ENCODE results near the gene TPBGL. TPM values are rescaled to one million over a fixed set of nuclear protein-coding genes. Genes with fewer than 3 reads are reported as not detected.

The TPBGL gene
- total and polyA plus RNA-seq, 3 experiments from 2014 or later: 0.09 to 0.23 TPM; not detected in 1

DNA sequence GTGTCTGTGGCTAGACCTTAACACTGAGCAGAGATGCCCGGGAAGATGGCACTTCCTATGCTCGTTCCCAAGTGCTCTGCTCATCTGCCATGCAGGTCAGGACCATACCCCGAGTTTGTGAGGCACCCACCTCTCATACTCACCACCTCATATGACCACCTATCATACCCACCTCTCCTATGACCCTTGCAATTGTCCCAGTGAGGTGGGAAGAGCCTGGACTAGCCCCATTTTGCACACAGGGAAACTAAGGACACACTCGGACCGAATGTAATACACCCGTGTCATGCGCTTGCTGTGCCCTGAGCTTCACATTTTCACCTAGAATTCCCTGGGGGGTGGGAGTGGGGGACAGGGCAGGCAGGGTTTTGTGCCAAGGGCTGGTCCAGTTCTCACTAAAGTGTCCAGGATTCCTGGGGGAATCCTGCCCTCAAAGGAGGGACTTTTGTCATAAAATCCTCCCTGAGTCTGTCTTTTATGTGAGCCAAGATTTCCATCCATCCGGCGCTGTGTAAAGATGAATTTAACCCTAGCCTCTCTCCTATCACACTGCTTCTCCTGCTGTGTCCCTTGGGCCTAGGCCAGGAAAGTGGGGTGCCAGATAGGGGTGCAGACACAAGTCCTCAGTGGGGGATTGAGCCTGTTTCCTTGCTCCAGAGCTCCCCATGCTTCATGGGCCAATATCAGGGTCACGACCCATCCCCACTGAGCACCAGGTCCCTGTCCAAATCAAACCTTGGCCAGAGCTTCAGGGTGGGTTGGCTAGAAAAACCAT, 20.0 kb downstream of the TPBGL start:
- peak in 1 of 5 donors; percentile 5 for DNase-seq
- Mint-ChIP-seq H3K4me3 (peak overlapping the region in 2 of 7 donors; percentile 27 to 55), H3K27me3 (no peaks in the 10 kb centered on the region), H3K4me1 (peaks cover 39 to 49% (median 45%) of the 10 kb centered on the region in 3 donors), H3K27ac (peak overlapping the region; percentile 59 to 96 (median 88)), H3K9me3 (no peaks in the 10 kb centered on the region), H3K36me3 (peaks cover 0 to 1% (median 0%) of the 10 kb centered on the region in 3 donors)
- no peak overlapping the region for H3K4me3 ChIP-seq (ENCODE audit: low read length)
- no peaks in the 10 kb centered on the region for H3K9me3 ChIP-seq (ENCODE audit: low read length)
- ChIA-PET POLR2A (interaction anchor here (0.5 to 2.4 kb wide), 2 partner anchors 15 to 1696 kb away, joined by 3 to 10 read pairs; no protein-coding TSS in a partner anchor), CTCF (interaction anchor here (0.8 to 2.7 kb wide), 4 partner anchors 10 to 120 kb away, joined by 3 to 11 read pairs (median 4); no protein-coding TSS in a partner anchor)
- no peaks in the 10 kb centered on the region for H3K36me3 ChIP-seq (ENCODE audit: insufficient read depth, low read length)
- H3K27me3 ChIP-seq (ENCODE audit: insufficient read depth, low read length, poor library complexity, severe bottlenecking): no peaks in the 10 kb centered on the region
- H3K4me1 ChIP-seq (ENCODE audit: insufficient read depth, low read length): peaks cover 47% of the 10 kb centered on the region
- H3K27ac ChIP-seq (ENCODE audit: low read depth, low read length): no peak overlapping the region

DNA sequence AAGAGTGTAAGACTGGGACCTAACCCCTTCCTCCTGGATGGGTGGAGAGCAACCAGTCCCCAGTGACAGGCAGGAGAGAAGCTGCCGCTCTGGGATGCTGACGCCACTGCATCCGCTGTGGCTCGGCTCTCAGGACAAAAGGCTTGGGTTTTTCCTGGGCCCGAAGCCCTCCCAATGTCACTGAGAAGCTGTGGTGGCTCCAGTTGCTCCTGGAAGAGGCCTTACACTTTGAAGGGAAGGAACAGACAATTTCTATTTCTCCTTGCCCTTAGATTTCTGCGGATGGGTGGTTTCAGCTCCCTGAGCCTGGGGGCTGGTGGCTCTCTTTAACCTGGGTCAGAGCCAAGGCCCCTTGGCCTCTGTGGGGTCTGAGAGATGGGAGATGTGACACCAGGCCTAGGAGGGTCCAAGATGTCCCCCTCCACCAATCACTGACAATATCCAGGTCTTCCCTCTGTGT, 21.4 kb downstream of the TPBGL start:
- Mint-ChIP-seq H3K27me3 (no peaks in the 10 kb centered on the region), H3K9me3 (no peaks in the 10 kb centered on the region), H3K27ac (peak overlapping the region in 5 of 8 donors; percentile 59 to 94 (median 86)), H3K36me3 (peaks cover 0 to 9% (median 0%) of the 10 kb centered on the region in 3 donors), H3K4me3 (peak overlapping the region in 1 of 7 donors; percentile 3), H3K4me1 (peaks cover 39 to 49% (median 45%) of the 10 kb centered on the region in 3 donors)
- POLR2A ChIA-PET: interaction anchor here (2.4 kb wide), 1 partner anchor 14 kb away, joined by 10 read pairs; no protein-coding TSS in a partner anchor
- DNase-seq: peak in 1 of 5 donors; percentile 30
- Histone ChIP-seq H3K36me3 (ENCODE audit: insufficient read depth, low read length) (no peaks in the 10 kb centered on the region), H3K9me3 (ENCODE audit: low read length) (no peaks in the 10 kb centered on the region), H3K4me3 (ENCODE audit: low read length) (no peak overlapping the region), H3K4me1 (ENCODE audit: insufficient read depth, low read length) (peaks cover 47% of the 10 kb centered on the region), H3K27me3 (ENCODE audit: insufficient read depth, low read length, poor library complexity, severe bottlenecking) (no peaks in the 10 kb centered on the region), H3K27ac (ENCODE audit: low read depth, low read length) (no peak overlapping the region)
- CTCF ChIA-PET: interaction anchor here (1.0 to 2.7 kb wide), 4 partner anchors 9 to 121 kb away, joined by 3 to 11 read pairs (median 4); no protein-coding TSS in a partner anchor

DNA sequence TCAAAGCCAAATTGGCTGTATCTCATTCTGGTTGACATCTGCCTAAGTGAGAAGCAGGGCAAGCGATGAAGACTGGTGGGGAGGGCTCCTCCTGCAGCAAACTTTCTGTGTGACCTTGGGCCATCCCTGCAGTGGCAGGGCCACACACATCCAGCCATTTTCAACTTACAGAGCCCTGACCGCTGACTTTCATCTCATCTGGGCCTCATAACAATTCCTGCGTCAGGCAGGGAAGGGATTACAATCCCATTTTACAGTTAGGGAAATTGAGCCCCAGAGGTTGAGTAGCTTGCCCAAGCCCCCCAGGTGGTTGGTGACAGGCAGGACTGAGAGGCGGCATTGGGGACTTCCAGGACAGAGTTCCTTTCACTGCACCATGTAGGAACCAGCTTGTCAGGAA, 21.9 kb downstream of the TPBGL start:
- peaks cover 39 to 49% (median 47%) of the 10 kb centered on the region in 3 donors for H3K4me1 Mint-ChIP-seq
- H3K36me3 Mint-ChIP-seq: peaks cover 0 to 12% (median 0%) of the 10 kb centered on the region in 3 donors
- DNase-seq: no peak
- Histone ChIP-seq H3K9me3 (ENCODE audit: low read length) (no peaks in the 10 kb centered on the region), H3K27me3 (ENCODE audit: insufficient read depth, low read length, poor library complexity, severe bottlenecking) (no peaks in the 10 kb centered on the region), H3K27ac (ENCODE audit: low read depth, low read length) (no peak overlapping the region), H3K4me3 (ENCODE audit: low read length) (no peak overlapping the region), H3K36me3 (ENCODE audit: insufficient read depth, low read length) (no peaks in the 10 kb centered on the region), H3K4me1 (ENCODE audit: insufficient read depth, low read length) (peaks cover 47% of the 10 kb centered on the region)
- peak overlapping the region in 1 of 7 donors; percentile 3 for H3K4me3 Mint-ChIP-seq
- CTCF ChIA-PET: interaction anchor here (0.6 to 2.7 kb wide), 7 partner anchors 9 to 127 kb away, joined by 3 to 11 read pairs (median 3); no protein-coding TSS in a partner anchor
- no peaks in the 10 kb centered on the region for H3K27me3 Mint-ChIP-seq
- POLR2A ChIA-PET: interaction anchor here (2.4 kb wide), 1 partner anchor 13 kb away, joined by 10 read pairs; no protein-coding TSS in a partner anchor
- H3K9me3 Mint-ChIP-seq: no peaks in the 10 kb centered on the region
- peak overlapping the region in 6 of 8 donors; percentile 23 to 94 (median 85) for H3K27ac Mint-ChIP-seq

DNA sequence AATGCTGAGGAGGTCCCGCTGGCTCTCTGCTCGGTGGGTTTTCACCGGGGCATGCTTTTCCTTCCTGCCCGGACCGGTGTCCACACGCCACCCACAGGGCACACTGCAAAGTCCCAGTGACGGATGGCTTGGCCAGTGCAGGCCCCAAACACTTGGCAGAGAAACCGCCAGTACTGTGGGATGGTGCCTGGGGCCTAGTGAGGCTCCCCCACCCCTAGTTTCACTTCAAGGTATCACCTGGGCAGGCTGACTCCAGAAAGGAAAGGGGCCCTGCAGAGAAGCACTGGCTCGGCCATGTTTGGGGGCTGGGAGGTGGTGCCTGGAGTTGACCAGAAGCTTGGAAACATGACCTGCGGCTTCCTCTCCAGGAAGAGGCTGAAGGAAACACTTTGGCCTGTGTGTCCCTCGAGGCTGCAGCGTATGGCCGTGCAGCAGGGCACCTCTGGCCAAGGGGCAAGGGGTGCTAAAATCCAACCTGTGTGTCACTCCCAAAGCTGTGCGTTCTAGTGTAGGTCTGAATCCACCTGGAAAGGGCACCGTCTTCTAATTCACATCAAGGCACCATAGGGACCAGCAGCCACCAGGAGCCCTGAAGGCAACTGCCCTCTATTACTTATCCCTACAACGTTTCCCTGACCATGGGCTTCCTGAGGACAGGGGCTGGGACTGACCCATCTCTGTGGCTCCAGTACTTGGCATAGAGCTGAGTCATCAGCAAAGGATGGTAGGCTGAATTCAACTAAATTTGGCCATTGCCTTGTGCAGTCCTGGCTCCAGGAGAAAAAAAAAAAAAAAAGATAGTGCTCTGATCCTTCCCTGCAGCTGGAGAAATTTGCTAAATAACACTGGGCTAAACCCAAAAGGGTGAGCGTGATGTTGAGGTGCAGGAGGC, 22.6 kb downstream of the TPBGL start:
- Mint-ChIP-seq H3K27ac (peak overlapping the region in 7 of 8 donors; percentile 32 to 89 (median 65)), H3K36me3 (peaks cover 0 to 15% (median 0%) of the 10 kb centered on the region in 3 donors)
- DNase-seq: peak in 1 of 5 donors; percentile 37

DNA sequence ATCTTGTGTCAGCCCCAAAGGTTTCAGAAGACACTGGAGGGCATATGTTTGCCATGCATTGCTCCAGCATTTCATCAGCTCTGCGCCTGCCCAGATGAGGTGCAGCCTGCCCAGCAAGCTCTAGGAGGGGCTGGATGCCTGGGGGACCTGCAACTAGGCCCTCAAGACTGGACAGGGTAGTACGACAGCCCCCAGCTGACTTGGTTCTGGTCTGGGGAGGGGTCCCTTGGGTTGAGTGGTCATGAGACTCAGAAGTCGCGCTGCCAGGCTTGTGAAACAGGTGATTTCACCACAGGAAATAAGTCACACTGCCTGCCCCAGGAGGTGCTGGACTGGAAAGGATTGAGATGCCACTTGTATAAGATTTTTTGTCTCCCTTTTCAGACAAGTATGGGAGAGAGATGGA, 23.4 kb downstream of the TPBGL start:
- peak in 1 of 5 donors; percentile 41 for DNase-seq

More for the DNA sequence above, 22.6 kb downstream of the TPBGL start:
- H3K4me1 ChIP-seq (ENCODE audit: insufficient read depth, low read length): peaks cover 47% of the 10 kb centered on the region
- ChIA-PET CTCF (interaction anchor here (0.6 to 2.7 kb wide), 7 partner anchors 8 to 126 kb away, joined by 3 to 11 read pairs (median 3); no protein-coding TSS in a partner anchor), POLR2A (no interaction called here)
- H3K4me3 ChIP-seq (ENCODE audit: low read length): no peak overlapping the region
- no peaks in the 10 kb centered on the region for H3K9me3 Mint-ChIP-seq
- peak overlapping the region in 2 of 7 donors; percentile 30 to 65 for H3K4me3 Mint-ChIP-seq
- H3K27me3 Mint-ChIP-seq: no peaks in the 10 kb centered on the region
- H3K27me3 ChIP-seq (ENCODE audit: insufficient read depth, low read length, poor library complexity, severe bottlenecking): no peaks in the 10 kb centered on the region
- no peaks in the 10 kb centered on the region for H3K9me3 ChIP-seq (ENCODE audit: low read length)
- no peaks in the 10 kb centered on the region for H3K36me3 ChIP-seq (ENCODE audit: insufficient read depth, low read length)
- H3K27ac ChIP-seq (ENCODE audit: low read depth, low read length): no peak overlapping the region
- H3K4me1 Mint-ChIP-seq: peaks cover 39 to 49% (median 47%) of the 10 kb centered on the region in 3 donors

DNA sequence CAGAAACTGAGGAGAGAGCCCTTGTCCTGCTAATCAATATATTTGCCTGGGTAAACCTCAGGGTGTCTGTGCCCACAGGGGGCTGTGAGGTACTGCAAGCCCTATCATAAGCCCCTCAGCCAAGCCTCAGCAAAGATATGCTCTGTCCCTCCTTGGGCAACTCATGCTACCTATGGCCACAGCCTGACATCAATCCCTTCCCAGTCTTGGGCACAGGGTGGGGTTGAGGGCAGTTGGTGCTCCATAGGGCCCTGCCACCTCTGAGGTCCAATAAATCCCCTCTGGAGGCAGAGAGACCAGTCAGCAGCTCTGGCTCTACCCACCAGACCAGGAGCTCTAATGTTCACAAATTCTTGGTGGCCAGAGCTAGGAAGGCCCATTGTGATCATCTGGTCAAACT, 23.8 kb downstream of the TPBGL start:
- Histone ChIP-seq H3K9me3 (ENCODE audit: low read length) (no peaks in the 10 kb centered on the region), H3K36me3 (ENCODE audit: insufficient read depth, low read length) (no peaks in the 10 kb centered on the region), H3K27me3 (ENCODE audit: insufficient read depth, low read length, poor library complexity, severe bottlenecking) (no peaks in the 10 kb centered on the region), H3K4me1 (ENCODE audit: insufficient read depth, low read length) (peaks cover 47% of the 10 kb centered on the region), H3K27ac (ENCODE audit: low read depth, low read length) (no peak overlapping the region), H3K4me3 (ENCODE audit: low read length) (no peak overlapping the region)
- Mint-ChIP-seq H3K36me3 (peaks cover 0 to 15% (median 0%) of the 10 kb centered on the region in 3 donors), H3K27me3 (no peaks in the 10 kb centered on the region), H3K4me3 (peak overlapping the region in 1 of 7 donors; percentile 30), H3K27ac (peak overlapping the region; percentile 44 to 90 (median 68)), H3K4me1 (peaks cover 39 to 48% (median 47%) of the 10 kb centered on the region in 3 donors), H3K9me3 (no peaks in the 10 kb centered on the region)
- no peak for DNase-seq
- ChIA-PET POLR2A (no interaction called here), CTCF (interaction anchor here (0.7 to 0.8 kb wide), 2 partner anchors 60 to 124 kb away, joined by 3 read pairs; no protein-coding TSS in a partner anchor)

More for the DNA sequence above, 23.4 kb downstream of the TPBGL start:
- H3K9me3 ChIP-seq (ENCODE audit: low read length): no peaks in the 10 kb centered on the region
- no peaks in the 10 kb centered on the region for H3K27me3 Mint-ChIP-seq
- CTCF ChIA-PET: interaction anchor here (0.7 to 1.6 kb wide), 3 partner anchors 16 to 122 kb away, joined by 3 to 5 read pairs (median 4); no protein-coding TSS in a partner anchor
- peaks cover 39 to 49% (median 47%) of the 10 kb centered on the region in 3 donors for H3K4me1 Mint-ChIP-seq
- H3K4me3 ChIP-seq (ENCODE audit: low read length): no peak overlapping the region
- peak overlapping the region; percentile 44 to 89 (median 68) for H3K27ac Mint-ChIP-seq
- H3K27ac ChIP-seq (ENCODE audit: low read depth, low read length): no peak overlapping the region
- H3K4me1 ChIP-seq (ENCODE audit: insufficient read depth, low read length): peaks cover 47% of the 10 kb centered on the region
- peak overlapping the region in 1 of 7 donors; percentile 30 for H3K4me3 Mint-ChIP-seq
- H3K27me3 ChIP-seq (ENCODE audit: insufficient read depth, low read length, poor library complexity, severe bottlenecking): no peaks in the 10 kb centered on the region
- H3K9me3 Mint-ChIP-seq: no peaks in the 10 kb centered on the region
- peaks cover 0 to 15% (median 0%) of the 10 kb centered on the region in 3 donors for H3K36me3 Mint-ChIP-seq
- no peaks in the 10 kb centered on the region for H3K36me3 ChIP-seq (ENCODE audit: insufficient read depth, low read length)
- POLR2A ChIA-PET: no interaction called here

DNA sequence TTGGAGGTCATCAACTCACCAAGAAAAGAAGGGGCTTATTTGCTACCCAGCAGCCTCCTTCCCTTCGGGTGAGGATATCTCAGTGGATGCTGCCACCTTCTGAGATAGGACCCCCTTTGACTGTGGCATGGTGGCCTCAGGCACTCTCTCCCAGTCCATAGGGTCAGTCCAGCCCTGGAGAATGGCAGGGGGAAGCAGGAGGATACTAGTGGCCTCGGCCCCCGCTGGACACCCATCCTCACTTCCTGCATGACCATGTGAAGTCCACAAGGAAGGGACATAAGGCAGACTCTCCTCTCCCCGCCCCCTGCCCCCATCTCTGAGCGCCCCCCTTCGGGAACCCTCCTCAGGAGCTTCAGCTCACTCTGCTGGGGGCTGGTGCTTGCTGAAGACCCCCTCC, 24.4 kb downstream of the TPBGL start:
- Histone ChIP-seq H3K36me3 (ENCODE audit: insufficient read depth, low read length) (no peaks in the 10 kb centered on the region), H3K27me3 (ENCODE audit: insufficient read depth, low read length, poor library complexity, severe bottlenecking) (no peaks in the 10 kb centered on the region), H3K9me3 (ENCODE audit: low read length) (no peaks in the 10 kb centered on the region), H3K4me1 (ENCODE audit: insufficient read depth, low read length) (peaks cover 42% of the 10 kb centered on the region), H3K4me3 (ENCODE audit: low read length) (no peak overlapping the region), H3K27ac (ENCODE audit: low read depth, low read length) (no peak overlapping the region)
- ChIA-PET CTCF (interaction anchor here (0.8 to 1.1 kb wide), 2 partner anchors 16 to 124 kb away, joined by 3 read pairs; no protein-coding TSS in a partner anchor), POLR2A (no interaction called here)
- DNase-seq: peak in 1 of 5 donors; percentile 8
- Mint-ChIP-seq H3K36me3 (peaks cover 0 to 15% (median 0%) of the 10 kb centered on the region in 3 donors), H3K9me3 (no peaks in the 10 kb centered on the region), H3K27ac (peak overlapping the region in 4 of 8 donors; percentile 50 to 88 (median 68)), H3K4me3 (no peak overlapping the region), H3K27me3 (no peaks in the 10 kb centered on the region), H3K4me1 (peaks cover 33 to 42% (median 42%) of the 10 kb centered on the region in 3 donors)

Data from CD8-positive, alpha-beta memory T cell (primary cell).